HG03460 (cell line): ENCODE data around the gene ZSWIM5.
"Not testable (repeated sequence)": the region's sequence is repeated elsewhere in the genome, so short reads cannot be mapped to it uniquely, and the experiment has no call there.

Experiments used
- ATAC-seq: cut with Tn5 transposase; IDR thresholded peaks from one replicate; pipeline ENCODE4 v1.9.1; 2021; ENCODE audit not compliant: unreplicated experiment

ZSWIM5 gene

DNA sequence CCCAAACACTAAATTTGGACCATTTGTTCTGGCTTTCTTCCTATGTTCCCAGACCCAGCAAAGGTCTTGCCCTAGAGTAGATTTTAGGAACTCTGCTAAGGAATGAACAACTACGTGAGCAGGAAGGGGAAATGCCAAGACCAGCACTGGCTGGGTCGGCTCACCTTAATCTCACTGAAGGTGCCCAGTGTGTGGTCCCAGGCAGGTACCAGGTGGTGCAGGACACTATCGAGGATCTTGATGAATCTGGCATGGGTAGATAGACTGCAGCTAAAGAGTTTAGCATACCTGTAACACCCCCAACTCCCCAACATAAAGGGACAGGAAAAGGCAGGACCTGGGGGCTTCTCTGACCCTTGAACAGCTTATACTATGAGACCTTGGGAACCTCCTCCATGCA lies 198.3 kb downstream of the ZSWIM5 start:
- ATAC-seq, result no peak

DNA sequence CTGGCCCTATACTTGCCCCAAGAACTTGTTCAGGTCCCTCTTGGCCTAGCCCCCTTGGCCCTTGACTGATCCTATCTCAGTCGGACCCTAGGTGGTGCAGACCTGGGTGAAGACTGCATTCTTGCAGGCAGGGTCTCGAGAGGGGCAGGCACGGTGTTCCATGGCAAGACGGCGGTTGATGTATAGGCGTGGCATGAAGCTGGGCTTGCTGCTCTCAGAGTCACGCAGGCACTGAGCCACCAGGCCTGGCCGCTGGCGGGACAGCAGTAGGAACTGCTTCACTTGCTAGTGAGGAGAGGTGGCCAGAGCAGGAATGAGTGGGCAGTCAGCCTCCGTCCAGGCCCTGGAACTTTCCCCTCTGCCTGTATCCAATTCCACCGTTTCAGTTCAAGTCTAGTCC lies 199.1 kb downstream of the ZSWIM5 start:
- no peak for ATAC-seq

GRCh38 chr1:45005761-45006160 lies 200.6 kb downstream of the ZSWIM5 start:
- no peak for ATAC-seq

GRCh38 chr1:45004281-45004920 lies 202.0 kb downstream of the ZSWIM5 start:
- ATAC-seq, result no peak

GRCh38 chr1:45003741-45004140 lies 202.7 kb downstream of the ZSWIM5 start:
- no peak for ATAC-seq

GRCh38 chr1:45002650-45003645 lies 203.5 kb downstream of the ZSWIM5 start:
- ATAC-seq, result no peak

DNA sequence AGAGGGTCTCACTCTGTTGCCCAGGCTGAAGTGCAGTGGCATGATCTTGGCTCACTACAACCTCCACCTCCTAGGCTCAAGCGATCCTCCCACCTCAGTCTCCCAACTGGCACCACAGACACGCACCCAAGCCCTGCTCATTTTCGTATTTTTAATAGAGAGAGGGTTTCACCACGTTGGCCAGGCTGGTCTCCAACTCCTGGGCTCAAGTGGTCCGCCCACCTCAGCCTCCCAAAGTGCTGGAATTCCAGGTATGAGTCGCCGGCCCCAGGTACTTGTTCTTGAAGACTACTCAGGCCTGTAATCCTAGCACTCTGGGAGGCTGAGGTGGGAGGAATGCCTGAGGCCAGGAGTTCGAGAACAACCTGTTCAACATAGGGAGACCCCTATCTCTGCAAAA lies 204.8 kb downstream of the ZSWIM5 start:
- ATAC-seq, result not testable (repeated sequence)

GRCh38 chr1:45001011-45001481 lies 205.4 kb downstream of the ZSWIM5 start:
- ATAC-seq, result no peak

- ATAC-seq, result no peak
Observed at GRCh38 chr1:44999232-44999631, 207.2 kb downstream of the ZSWIM5 start.

DNA sequence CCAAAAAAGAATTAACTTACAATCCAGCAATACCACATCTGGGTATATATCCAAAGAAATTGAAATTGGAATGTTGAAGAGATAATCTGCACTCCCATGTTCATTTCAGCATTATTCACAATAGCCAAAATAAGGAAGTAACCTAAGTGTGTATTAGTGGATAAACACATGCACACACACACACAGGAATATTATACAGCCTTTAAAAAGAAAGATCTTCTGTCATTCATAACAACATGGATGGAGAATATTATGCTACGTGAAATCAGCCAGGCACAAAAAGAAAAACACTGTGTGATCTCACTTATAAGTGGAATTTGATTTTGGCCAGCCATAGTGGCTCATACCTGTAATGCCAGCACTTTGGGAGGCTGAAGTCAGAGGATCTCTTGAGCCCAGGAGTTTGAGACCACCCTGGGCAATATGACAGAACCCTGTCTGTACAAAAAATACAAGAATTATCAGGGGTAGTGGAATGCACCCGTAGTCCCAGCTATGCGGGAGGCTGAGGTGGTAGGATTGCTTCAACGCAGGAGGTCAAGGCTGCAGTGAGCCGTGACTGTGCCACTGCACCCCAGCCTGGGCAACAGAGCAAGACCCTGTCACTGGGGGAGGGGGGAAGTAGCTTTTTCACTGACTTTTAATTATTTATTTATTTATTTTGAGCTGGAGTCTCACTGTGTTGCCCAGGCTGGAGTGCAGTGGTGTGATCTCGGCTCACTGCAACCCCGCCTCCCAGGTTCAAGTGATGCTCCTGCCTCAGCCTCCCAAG lies 210.8 kb downstream of the ZSWIM5 start:
- ATAC-seq, result no peak

- ATAC-seq, result no peak
Observed at GRCh38 chr1:44994309-44994898, 212.0 kb downstream of the ZSWIM5 start.

GRCh38 chr1:44988531-44989156 lies 217.8 kb downstream of the ZSWIM5 start:
- ATAC-seq, result no peak

DNA sequence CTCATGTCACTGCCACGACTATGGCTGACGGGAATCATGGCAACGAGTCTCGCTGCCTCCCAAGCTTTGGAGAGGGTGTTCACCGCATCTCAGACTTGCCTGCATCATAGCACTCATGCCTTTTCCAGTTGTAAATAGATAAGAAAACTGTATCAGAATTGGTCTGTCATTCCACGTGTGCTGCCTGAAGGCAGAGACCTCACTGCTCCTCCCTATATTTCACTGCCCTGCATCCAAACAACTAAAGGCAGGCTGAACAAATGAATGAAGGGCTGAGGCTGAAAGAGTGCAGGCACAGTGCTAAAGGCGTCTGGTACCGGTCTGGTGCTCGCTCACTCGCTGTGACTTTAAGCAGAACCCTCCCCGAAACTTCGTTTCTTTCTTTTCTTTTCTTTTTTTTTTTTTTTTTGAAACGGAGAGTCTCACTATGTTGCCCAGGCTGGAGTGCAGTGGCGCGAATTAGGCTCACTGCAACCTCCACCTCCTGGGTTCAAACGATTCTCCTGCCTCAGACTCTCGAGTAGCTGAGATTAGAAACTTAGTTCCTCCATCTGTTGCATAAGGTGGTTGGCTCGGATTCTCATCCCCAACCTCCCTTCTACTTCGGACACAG lies 220.6 kb downstream of the ZSWIM5 start:
- peak; percentile 12 for ATAC-seq

DNA sequence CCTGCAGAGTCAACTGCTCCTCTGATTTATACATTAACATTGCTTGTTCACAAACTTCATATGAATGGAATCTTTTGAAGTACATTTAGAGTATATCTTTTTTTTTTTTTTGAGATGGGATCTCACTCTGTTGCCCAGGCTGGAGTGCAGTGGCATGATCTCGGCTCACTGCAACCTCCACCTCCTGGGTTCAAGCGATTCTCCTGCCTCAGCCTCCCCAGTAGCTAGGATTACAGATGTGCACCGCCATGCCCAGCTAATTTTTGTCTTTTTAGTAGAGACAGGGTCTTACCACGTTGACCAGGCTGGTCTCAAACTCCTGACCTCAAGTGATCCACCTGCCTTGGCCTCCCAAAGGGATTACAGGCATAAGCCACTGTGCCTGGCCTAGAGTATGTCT lies 229.0 kb downstream of the ZSWIM5 start:
- not testable (repeated sequence) for ATAC-seq

DNA sequence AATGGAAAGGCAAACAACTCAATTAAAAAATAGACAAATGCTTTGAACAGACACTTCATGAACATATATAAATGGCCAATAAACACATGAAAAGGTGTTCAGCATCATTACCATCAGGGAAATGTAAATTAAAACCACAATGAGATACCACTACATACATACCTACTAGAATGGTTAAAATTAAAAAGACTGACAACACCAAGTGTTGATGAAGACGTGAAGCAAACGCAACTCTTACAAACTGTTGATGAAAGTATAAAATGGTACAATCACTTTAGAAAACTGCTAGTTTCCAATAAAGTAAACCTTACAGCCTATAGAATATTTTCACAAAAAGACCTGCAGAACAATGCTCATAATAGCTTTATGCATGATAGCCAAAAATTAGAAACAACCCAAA lies 230.2 kb downstream of the ZSWIM5 start:
- no peak for ATAC-seq

DNA sequence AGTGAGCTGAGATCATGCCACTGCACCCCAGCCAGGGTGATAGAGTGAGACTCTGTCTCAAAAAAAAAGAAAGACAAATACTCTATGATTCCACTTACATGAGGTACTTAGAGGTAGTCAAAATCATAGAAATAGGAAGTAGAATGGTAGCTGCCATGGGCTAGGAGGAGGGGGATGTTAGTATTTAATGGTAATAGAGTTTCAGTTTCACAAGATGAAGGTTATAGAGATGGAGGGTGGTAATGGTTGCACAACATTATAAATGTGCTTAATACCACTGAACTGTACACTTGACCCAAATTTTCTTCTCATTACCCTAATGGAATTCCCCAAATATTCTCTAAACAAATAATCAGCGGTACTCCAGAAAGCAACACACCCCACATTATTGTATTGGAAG lies 232.8 kb downstream of the ZSWIM5 start:
- ATAC-seq, result no peak

DNA sequence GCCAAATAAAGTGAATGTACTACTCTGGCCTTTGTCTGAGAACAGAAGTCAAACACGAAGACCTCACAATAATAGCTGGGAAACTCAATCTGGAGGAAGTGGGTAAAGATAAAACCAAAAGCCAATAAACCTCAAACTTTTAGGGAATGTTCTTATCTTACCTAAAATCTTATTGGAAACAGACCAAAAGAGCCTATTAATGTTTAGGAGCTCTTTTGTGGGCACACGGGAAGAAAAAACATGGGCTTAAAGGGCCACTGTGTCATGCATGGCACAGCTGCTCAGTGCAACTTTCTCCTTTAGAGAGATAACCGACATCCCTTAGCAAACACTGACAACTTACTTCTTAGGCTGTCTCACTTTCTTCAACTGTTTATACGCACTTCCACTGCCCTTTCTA lies 236.1 kb downstream of the ZSWIM5 start:
- ATAC-seq, result no peak
